ENCODE data around the gene ASTN2.

The ASTN2 gene

GRCh38 chr9:117355542-117355941 is 59.3 kb downstream of the ASTN2 start:
- H3K79me2 ChIP-seq (ENCODE audit: insufficient read depth, low read depth) = no peaks in the 10 kb centered on the region

GRCh38 chr9:117354997-117355396 is 59.9 kb downstream of the ASTN2 start:
- Histone ChIP-seq H3K27ac (no peak overlapping the region), H3K4me1 (ENCODE audit: low read depth, poor library complexity, severe bottlenecking) (no peaks in the 10 kb centered on the region), H3K27me3 (ENCODE audit: insufficient read depth, low read depth) (no peaks in the 10 kb centered on the region), H4K20me1 (ENCODE audit: insufficient read depth) (no peaks in the 10 kb centered on the region), H3K4me2 (no peak overlapping the region), H3K36me3 (ENCODE audit: insufficient read depth) (no peaks in the 10 kb centered on the region), H3K79me2 (ENCODE audit: insufficient read depth, low read depth) (no peaks in the 10 kb centered on the region), H3K4me3 (IDR thresholded peaks at IDR 0.05; ENCODE audit: insufficient read depth, low read depth, low read length) (no peak overlapping the region), H3K9ac (no peak overlapping the region), H2AFZ (ENCODE audit: low read depth) (no peak overlapping the region)
- TF ChIP-seq CTCF (conservative IDR thresholded peaks at IDR 0.05; ENCODE audit: low read depth, low read length) = no peak

More at GRCh38 chr9:117355542-117355941, 59.3 kb downstream of the ASTN2 start:
- Histone ChIP-seq H3K27ac (no peak overlapping the region), H2AFZ (ENCODE audit: low read depth) (no peak overlapping the region), H3K4me3 (IDR thresholded peaks at IDR 0.05; ENCODE audit: insufficient read depth, low read depth, low read length) (no peak overlapping the region), H3K9ac (no peak overlapping the region), H3K27me3 (ENCODE audit: insufficient read depth, low read depth) (no peaks in the 10 kb centered on the region), H3K4me1 (ENCODE audit: low read depth, poor library complexity, severe bottlenecking) (no peaks in the 10 kb centered on the region), H3K4me2 (no peak overlapping the region), H3K36me3 (ENCODE audit: insufficient read depth) (no peaks in the 10 kb centered on the region), H4K20me1 (ENCODE audit: insufficient read depth) (no peaks in the 10 kb centered on the region)
- TF ChIP-seq CTCF (conservative IDR thresholded peaks at IDR 0.05; ENCODE audit: low read depth, low read length) = no peak

GRCh38 chr9:117354244-117354847 is 60.5 kb downstream of the ASTN2 start:
- Histone ChIP-seq H2AFZ (ENCODE audit: low read depth) (no peak overlapping the region), H4K20me1 (ENCODE audit: insufficient read depth) (no peaks in the 10 kb centered on the region), H3K9ac (no peak overlapping the region), H3K79me2 (ENCODE audit: insufficient read depth, low read depth) (no peaks in the 10 kb centered on the region), H3K4me3 (IDR thresholded peaks at IDR 0.05; ENCODE audit: insufficient read depth, low read depth, low read length) (no peak overlapping the region), H3K27ac (no peak overlapping the region), H3K4me1 (ENCODE audit: low read depth, poor library complexity, severe bottlenecking) (no peaks in the 10 kb centered on the region), H3K36me3 (ENCODE audit: insufficient read depth) (no peaks in the 10 kb centered on the region), H3K4me2 (no peak overlapping the region), H3K27me3 (ENCODE audit: insufficient read depth, low read depth) (no peaks in the 10 kb centered on the region)
- no peak for TF ChIP-seq CTCF (conservative IDR thresholded peaks at IDR 0.05; ENCODE audit: low read depth, low read length)

- no peak overlapping the region for H2AFZ ChIP-seq (ENCODE audit: low read depth)
- no peak overlapping the region for H3K4me2 ChIP-seq
- no peaks in the 10 kb centered on the region for H3K4me1 ChIP-seq (ENCODE audit: low read depth, poor library complexity, severe bottlenecking)
- TF ChIP-seq CTCF (conservative IDR thresholded peaks at IDR 0.05; ENCODE audit: low read depth, low read length) = no peak
- no peaks in the 10 kb centered on the region for H3K27me3 ChIP-seq (ENCODE audit: insufficient read depth, low read depth)
- H3K4me3 ChIP-seq (IDR thresholded peaks at IDR 0.05; ENCODE audit: insufficient read depth, low read depth, low read length) = no peak overlapping the region
- no peaks in the 10 kb centered on the region for H3K36me3 ChIP-seq (ENCODE audit: insufficient read depth)
- no peak overlapping the region for H3K27ac ChIP-seq
- H3K79me2 ChIP-seq (ENCODE audit: insufficient read depth, low read depth) = no peaks in the 10 kb centered on the region
- no peaks in the 10 kb centered on the region for H4K20me1 ChIP-seq (ENCODE audit: insufficient read depth)
- no peak overlapping the region for H3K9ac ChIP-seq
These were observed 69.8 kb downstream of the ASTN2 start for GRCh38 chr9:117344892-117345660.
